ENCODE results near the gene MEIS3.

DNA sequence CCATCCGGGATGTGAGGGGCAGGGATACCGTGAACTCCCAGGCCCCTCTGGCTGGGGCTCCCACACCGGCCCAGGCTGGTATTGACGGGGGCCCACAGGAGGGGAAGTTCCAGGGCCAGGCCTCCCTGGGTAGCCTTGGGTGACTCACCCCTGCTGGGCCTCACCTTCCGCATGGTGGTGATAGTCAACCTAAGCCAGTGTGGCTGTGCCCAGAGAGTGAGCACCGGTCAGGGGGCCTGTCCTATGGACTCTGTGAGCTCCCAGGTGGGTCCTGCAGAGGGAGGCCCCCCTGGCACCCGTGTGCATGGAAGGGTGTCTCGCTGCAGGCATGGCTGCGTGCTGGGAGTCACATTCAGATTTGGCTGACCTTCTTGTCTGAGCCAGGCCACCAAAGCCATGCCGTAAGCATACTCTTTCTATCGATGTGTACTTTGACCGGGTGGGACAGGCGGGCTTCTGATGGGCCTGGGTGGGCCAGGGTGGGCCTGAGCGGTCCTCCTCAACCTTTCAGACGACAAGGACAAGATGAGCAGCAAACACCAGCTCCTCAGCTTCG lies 42.7 kb downstream of the MEIS3 start:
- TF ChIP-seq CTCF (conservative IDR thresholded peaks at IDR 0.05) (no peak), EZH2 (IDR thresholded peaks at IDR 0.05; ENCODE audit: low read depth) (no peak)

All from PC-9 (cell line).